Measurements from ENCODE around the gene ARPC2.

- no peak for TF ChIP-seq POLR2AphosphoS5 (IDR thresholded peaks at IDR 0.05)
- TF ChIP-seq EP300 (IDR thresholded peaks at IDR 0.05), result no peak
- no peak for TF ChIP-seq CTCF (IDR thresholded peaks at IDR 0.05)
- no peak for TF ChIP-seq POLR2A (IDR thresholded peaks at IDR 0.05)
Measured at GRCh38 chr2:218267259-218267658, 50.3 kb downstream of the ARPC2 start.

Data from stomach (tissue), 4 donors.